ENCODE data around the gene CTDSPL2.

DNA sequence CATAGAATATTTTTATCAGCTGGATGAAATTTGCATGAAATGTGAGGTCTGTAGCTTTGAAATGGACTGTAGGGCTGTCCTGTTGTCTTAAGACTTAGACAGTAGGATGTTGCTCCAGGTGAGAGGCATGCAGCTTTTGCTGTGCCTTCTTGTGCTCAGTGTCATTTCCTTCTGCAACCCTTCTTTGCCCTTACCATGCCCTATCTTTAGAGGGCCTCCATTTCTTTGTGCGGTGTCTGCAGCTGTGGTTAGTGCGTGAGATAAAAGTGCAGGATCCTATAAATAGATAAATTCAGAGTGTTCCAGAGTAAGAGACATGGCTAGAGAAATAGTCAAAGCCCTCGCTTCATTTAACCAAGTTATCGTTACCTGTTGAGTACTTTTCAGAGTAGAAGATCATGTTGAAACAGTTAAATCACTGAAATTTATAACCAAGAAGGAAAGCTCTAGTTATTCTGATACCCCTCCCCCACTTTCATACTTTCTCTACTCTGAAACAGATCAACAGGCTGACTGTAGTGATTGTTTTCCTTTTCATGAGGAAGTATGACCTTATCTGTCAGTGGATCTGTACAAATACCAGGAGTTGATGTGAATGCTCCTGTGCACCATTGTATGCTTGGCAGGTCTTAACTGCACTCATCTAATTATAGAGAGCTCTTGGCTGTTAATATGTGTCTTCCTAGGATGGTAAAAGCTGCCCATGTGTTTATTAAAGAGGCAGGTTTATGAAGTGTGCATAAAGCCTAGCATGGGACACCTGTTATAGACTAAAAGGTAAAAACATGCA, 127.7 kb downstream of the CTDSPL2 start:
- TF ChIP-seq, protein P1, sequence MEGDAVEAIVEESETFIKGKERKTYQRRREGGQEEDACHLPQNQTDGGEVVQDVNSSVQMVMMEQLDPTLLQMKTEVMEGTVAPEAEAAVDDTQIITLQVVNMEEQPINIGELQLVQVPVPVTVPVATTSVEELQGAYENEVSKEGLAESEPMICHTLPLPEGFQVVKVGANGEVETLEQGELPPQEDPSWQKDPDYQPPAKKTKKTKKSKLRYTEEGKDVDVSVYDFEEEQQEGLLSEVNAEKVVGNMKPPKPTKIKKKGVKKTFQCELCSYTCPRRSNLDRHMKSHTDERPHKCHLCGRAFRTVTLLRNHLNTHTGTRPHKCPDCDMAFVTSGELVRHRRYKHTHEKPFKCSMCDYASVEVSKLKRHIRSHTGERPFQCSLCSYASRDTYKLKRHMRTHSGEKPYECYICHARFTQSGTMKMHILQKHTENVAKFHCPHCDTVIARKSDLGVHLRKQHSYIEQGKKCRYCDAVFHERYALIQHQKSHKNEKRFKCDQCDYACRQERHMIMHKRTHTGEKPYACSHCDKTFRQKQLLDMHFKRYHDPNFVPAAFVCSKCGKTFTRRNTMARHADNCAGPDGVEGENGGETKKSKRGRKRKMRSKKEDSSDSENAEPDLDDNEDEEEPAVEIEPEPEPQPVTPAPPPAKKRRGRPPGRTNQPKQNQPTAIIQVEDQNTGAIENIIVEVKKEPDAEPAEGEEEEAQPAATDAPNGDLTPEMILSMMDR (conservative IDR thresholded peaks at IDR 0.05 in 1 of 2, IDR thresholded peaks at IDR 0.05 in 1 of 2; ENCODE audit: low read depth in 1 of 2, low read length in 2 of 2) = no peak
- TF ChIP-seq EZH2 (IDR thresholded peaks at IDR 0.05; ENCODE audit: low read length, missing control alignments) = no peak
